Erythroblast (primary cell): Measurements from ENCODE around the gene ARHGAP5.
"Not testable (repeated sequence)": the region's sequence is repeated elsewhere in the genome, so short reads cannot be mapped to it uniquely, and the experiment has no call there.

Experiments used
- DNase-seq, 2 experiments: peaks; one replicate each; lab custom pipeline; 2025; lab: John Stamatoyannopoulos, UW
- GATA1 ChIP-seq: IDR thresholded peaks from 2 replicates; pipeline ENCODE4 v1.6.1; 2011; ENCODE audit warnings: low read depth, mild to moderate bottlenecking, control low read depth, low read length, moderate library complexity
- POLR2A ChIP-seq: IDR thresholded peaks from 2 replicates; pipeline ENCODE4 v1.6.1; 2011; ENCODE audit warnings: mild to moderate bottlenecking, low read length

ARHGAP5 gene

DNA sequence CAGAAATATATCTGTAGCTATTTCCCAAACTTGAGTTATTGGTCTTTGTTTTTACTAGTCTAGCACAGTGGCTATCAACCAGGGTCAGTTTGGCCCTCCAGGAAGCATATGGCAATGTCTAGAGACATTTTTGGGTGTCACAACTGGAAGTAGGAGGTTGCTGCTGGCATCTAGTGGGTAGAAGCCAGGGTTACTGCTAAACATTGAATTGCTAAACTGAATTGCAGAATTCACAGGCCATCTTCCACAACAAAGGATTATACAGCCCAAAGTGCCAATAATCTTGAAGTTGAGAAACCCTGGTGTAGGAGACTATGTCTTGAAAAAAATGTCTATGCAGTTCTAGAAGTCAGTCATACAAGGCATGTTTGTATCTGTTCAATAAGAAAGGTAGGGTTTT lies 27.7 kb downstream of the ARHGAP5 start:
- DNase-seq = no peak
- TF ChIP-seq POLR2A = no peak
- TF ChIP-seq GATA1 = no peak

DNA sequence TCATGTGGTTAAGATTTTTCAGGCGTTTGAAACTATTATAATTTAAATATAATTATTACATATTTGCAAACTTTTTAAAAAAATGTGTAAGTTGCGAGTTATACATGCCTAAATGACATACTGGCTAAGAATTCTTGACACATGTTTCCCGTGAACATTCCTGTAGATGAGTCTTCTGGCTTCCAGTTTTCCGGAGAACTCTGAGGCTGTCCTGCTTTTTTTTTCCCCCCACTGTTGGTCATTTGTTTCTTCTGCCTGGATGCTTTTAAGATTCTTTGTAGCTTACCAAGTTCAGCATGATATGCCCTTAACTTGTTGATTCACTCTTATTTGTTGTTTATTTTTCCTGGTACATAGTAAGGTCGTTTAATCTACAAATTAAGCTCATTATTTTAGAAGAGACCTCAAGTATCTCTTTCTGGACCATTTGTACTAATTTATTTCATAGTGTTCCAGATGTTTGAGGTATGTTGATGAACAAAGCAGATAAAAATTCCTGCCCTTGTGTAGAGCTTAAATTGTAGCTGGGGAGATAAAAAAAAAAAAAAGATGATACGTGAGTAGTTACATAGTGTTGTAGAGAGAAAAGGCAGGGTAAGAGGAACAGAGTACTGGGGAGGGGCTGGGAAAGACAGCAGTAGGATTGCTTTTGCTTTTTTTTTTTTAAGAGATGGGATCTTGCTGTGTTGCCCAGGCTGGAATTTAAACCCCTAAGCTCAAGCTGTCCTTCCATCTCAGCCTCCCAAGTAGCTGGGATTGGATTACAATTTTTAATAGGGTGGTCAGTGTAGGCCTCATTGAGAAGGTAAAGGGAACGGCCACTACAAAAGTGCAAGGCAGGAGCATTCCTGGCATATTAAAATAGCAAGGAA lies 32.8 kb downstream of the ARHGAP5 start:
- TF ChIP-seq GATA1 (no peak), POLR2A (no peak)
- DNase-seq = no peak

DNA sequence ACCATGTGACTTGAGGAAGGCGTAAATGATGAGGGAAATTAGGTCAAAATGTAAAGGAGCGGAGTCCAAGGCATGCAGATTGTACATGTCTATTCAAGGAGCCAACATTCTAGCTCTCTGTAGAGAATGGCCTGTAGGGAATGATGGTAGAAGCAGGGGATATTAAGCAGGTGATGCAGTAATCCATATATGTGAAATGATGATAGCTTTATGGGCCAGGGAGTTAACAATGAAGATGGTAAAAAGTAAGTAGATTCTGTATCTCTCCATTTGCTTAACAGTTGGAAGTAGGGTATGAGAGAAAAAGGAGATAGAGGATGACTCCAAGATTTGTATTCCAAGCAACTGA lies 33.4 kb downstream of the ARHGAP5 start:
- no peak for DNase-seq
- TF ChIP-seq GATA1 = no peak
- no peak for TF ChIP-seq POLR2A

DNA sequence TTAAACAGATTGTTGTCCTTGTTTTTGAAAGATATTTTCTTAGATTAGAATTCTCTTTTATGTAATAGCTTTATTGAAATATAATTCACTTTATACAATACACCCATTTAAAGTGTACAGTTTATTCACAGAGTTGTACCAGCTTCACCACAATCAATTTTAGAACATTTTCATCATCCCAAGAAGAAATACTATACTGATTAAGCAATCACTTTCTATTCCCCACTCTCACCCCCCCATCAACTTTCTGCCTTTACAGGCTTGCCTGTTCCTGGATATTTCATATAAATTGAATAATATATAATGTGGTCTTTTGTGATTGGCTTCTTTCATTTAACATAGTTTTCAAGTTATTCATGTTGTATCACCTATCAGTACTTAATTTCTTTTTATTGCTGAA lies 44.4 kb downstream of the ARHGAP5 start:
- TF ChIP-seq GATA1 (no peak), POLR2A (no peak)
- DNase-seq = no peak

DNA sequence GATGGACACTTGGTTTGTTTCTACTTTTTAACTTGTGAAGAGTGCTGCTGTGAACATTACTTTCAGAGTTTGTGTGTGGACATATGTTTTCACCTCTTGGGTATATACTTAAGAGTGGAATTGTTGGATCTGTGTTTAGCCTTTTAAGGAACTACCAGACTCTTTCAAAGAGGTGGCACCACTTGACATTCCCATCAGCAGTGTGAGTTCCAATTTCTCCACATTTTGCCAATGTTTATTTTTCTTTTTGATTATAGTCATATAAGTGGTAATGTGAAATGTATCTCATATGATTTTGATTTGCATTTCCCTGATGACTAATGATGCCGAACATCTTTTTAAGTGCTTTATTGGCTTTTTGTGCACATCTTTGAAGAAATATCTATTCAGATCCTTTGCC lies 44.8 kb downstream of the ARHGAP5 start:
- TF ChIP-seq POLR2A = no peak
- TF ChIP-seq GATA1 = no peak
- no peak for DNase-seq

DNA sequence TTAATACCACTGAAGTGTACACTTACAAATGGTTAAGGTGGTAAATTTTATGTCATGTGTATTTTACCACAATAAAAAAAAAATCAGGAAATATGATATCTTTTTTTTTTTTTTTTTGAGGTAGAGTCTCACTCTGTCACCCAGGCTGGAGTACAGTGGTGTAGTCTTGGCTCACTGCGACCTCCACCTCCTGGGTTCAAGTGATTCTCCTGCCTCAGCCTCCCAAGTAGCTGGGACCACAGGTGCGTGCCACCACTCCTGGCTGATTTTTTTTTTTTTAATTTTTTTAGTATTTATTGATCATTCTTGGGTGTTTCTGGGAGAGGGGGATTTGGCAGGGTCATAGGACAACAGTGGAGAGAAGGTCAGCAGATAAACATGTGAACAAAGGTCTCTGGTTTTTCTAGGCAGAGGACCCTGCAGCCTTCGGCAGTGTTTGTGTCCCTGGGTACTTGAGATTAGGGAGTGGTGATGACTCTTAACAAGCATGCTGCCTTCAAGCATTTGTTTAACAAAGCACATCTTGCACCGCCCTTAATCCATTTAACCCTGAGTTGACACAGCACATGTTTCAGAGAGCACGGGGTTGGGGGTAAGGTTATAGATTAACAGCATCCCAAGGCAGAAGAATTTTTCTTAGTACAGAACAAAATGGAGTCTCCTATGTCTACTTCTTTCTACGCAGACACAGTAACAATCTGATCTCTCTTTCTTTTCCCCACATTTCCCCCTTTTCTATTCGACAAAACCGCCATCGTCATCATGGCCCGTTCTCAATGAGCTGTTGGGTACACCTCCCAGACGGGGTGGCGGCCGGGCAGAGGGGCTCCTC lies 50.0 kb downstream of the ARHGAP5 start:
- not testable (repeated sequence) for DNase-seq

DNA sequence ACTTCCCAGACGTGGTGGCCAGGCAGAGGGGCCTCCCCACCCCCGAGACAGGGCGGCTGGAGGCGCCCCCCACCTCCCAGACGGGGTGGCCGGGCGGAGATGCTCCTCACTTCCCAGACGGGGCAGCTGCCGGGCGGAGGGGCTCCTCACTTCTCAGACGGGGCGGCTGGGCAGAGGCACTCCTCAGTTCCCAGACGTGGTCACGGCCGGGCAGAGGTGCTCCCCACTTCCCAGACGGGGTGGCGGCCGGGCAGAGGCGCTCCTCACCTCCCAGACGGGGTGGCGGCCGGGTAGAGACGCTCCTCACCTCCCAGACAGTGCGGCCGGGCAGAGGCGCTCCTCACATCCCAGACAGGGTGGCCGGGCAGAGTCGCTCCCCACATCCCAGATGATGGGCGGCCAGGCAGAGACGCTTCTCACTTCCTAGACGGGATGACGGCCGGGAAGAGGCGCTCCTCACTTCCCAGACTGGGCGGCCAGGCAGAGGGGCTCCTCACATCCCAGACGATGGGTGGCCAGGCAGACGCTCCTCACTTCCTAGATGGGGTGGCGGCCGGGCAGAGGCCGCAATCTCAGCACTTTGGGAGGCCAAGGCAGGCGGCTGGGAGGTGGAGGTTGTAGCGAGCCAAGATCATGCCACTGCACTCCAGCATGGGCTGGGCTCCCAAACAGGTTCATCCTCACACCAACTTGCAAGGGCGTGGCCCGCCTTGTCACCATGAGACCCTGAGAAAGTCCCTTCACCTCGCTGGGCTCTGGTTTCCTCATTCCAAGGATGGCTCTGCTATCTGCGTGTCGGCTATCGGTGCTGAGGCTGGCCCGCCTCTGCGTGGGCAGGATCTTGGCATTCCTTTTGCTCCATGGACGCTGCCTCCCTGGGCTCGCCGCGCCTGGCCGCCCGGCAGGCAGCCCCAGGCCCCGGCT lies 50.9 kb downstream of the ARHGAP5 start:
- DNase-seq = not testable (repeated sequence)

DNA sequence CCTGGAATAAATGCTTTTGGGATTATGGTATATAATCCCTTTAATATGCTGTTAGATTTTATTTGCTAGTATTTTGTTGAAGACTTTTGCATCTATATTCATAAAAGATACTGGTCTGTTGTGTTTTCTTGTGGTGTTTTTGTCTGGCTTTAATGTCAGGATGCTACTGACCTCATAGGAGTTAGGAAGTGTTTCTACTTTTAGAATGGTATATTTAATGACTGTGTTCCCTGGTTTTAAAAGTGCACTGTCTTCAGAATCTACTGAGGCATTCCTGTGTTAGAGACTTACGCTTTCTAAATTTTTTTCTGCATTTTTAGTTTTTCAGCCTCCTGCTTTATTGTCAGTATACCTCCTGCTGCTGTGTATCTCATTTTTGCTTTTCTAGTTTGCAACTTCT lies 51.6 kb downstream of the ARHGAP5 start:
- TF ChIP-seq GATA1 = no peak
- no peak for TF ChIP-seq POLR2A
- DNase-seq = no peak

DNA sequence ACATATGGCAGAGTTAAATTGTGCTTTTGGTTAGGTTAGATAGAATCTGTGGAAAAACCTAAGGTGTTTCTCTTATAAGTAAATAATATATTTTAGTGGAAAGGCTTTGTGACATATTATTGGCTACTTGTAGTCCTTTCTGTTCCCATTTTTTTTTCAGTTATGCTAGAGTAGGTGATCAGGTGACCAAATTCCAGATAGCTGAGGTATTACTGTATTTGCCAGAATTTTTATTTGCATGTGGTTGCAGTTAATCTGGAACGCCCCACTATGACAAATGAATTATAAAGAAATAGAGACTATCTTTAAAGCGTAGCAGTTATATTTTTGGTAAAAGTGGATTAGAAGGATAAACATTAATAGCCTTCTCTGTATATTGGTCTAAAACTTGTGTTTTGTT lies 52.0 kb downstream of the ARHGAP5 start:
- TF ChIP-seq POLR2A (no peak), GATA1 (no peak)
- DNase-seq = no peak

DNA sequence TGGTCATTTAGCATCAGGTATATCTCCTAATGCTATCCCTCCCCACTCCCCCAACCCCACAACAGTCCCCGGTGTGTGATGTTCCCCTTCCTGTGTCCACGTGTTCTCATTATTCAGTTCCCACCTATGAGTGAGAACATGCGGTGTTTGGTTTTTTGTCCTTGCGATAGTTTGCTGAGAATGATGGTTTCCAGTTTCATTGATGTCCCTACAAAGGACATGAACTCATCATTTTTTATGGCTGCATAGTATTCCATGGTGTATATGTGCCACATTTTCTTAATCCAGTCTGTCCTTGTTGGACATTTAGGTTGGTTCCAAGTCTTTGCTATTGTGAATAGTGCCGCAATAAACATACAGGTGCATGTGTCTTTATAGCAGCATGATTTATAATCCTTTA lies 54.6 kb downstream of the ARHGAP5 start:
- not testable (repeated sequence) for DNase-seq

DNA sequence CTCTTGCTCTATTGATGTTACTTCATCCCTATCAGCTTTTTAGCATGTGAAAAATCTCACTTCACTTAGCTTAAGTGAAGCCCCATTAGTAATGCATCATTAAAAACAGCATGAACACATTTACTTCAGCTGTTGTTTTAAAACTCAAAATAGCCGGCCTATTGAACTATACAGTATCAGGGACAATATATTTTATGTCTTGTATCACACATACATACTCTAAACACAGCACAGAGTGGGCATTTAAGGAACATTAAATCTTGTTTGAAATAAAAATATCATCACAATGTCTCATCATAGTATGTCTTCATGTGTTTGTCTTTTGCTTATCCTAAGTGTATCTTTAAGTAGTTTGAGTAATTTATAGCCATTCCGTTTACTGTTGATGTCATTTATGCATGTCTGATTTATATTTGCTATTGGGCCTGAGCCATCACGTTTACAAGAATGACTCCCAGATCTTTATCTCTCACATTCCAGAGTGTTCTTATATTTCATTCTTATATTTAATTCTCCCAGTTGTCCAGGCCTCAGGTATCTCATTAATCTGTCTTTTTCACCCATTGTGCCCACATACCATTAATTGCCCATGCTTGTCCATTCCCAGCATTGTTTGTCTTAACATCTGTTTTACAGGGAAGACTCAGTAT lies 57.5 kb downstream of the ARHGAP5 start:
- DNase-seq = no peak
- TF ChIP-seq GATA1 (no peak), POLR2A (no peak)

DNA sequence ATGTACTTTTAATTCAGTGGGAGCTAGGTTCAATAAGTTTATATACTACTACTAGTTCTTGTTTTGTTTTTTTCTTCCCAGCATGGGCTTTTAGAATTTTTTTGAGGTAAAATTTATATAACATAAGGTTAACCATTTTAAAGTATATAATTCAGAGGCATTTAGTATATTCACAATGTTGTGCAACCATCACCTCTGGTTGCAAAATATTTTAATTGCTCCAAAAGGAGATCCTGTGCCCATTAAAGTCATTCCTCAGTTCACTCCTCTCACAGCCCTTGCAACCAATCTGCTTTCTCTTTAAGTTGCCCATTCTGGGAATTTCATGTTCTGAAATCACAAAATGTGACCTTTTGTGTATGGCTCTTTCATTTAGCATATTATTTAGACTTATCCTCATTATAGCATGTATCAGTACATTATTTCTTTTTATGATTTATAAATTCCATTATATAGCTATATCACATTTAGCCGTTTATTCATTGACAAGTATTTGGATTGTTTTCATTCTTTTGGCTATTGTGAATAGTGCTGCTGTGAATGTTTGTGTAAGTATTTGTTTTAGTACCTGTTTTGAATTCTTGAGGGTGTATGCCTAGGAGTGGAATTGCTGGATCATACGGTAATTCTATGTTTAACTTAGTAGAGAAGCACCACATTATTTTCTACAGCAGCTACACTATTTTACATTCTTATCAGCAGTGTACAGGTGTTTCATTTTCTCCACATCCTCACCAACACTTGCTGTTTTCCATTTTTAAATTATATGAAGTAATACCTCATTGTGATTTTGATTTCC lies 59.1 kb downstream of the ARHGAP5 start:
- DNase-seq = no peak
- no peak for TF ChIP-seq POLR2A
- TF ChIP-seq GATA1 = no peak

DNA sequence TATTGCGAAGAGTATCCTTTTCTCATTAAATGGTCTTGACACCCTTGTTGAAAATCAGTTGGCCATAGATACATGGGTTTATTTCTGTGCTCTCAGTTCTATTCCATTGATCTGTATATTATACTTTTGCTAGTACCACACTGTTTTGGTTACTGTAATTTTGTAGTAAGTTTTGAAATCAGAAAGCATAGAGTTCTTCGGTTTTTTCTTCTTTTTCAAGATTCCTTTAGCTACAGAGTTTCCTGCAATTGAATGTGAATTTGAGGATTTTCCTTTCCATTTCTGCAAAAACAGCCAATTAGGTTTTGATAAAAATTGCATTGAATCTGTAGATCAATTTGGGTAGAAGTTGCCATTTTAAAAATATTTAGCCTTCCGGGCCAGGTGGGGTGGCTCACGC lies 60.2 kb downstream of the ARHGAP5 start:
- DNase-seq = no peak
- no peak for TF ChIP-seq GATA1
- TF ChIP-seq POLR2A = no peak
